Medulla oblongata (tissue), 1 donor: ENCODE results near the gene VPS35.

Experiments used
- DNase-seq: peaks from one replicate; pipeline ENCODE4 v3.0.0-alpha.2; 2015; ENCODE audit errors: extremely low spot score

Gene VPS35

DNA sequence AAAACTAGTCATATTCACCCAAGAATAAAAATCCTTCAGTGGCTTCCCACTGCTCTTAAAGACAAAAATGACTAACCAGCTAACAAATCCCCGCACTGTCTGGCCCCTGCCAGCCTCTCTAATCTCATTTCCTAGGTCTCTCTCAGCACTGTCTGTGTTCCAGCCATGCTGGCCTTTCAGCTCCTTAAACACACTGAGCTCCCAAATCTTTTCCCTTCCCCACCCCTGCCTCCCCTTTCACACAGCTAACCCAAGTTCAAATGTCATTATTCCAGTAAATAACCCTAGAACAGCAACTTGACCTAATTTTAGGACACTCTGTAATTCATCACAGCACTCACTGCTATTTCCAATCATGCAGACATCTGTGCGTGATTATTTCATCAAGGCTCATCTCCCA, 75.6 kb downstream of the VPS35 start:
- DNase-seq: no peak

DNA sequence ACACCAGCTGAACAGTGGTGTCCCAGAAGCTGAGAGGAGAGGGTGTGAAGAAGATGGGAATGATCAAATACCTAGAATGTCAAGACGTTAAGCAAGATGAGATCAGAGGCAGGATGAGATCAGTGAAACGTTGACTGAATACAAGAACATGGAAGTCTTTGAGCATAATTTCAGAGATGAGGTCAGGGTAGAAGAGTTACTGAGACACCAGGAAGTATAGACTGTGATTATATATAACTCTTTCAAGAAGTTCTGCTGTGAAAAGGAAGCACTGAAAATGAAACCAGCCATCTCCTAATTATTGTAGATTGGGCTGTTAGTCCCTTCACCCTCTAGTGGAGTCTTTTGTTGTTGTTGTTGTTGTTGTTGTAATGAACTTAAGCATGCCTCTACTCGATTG, 76.9 kb downstream of the VPS35 start:
- no peak for DNase-seq

DNA sequence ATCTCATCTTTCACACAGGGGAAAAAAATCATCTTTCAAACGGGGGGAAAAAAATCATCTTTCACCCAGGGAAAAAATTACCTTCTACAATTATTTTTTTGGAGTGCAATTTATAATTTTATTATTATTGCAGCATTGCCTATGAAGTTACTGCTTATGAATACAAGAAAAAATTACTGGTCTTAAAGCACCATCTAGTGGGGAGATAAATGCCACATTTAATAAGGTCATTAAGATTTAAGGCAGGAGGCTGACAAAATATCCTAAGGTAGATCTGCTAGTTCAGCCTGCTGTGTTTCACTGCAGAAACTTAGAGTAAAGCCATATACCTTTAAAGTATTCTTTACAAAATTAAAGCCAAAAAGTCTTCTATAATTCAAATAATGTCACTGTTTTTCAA, 81.4 kb downstream of the VPS35 start:
- peak; percentile 72 for DNase-seq

- DNase-seq: no peak
These were observed 82.7 kb downstream of the VPS35 start for GRCh38 chr16:46606231-46606630.
